HG03097 (cell line): ENCODE measurements around the gene FOXO3.
"Not testable (repeated sequence)": the region's sequence is repeated elsewhere in the genome, so short reads cannot be mapped to it uniquely, and the experiment has no call there.

Experiments used
- ATAC-seq: cut with Tn5 transposase; IDR thresholded peaks from one replicate; pipeline ENCODE4 v1.9.1; 2021; ENCODE audit not compliant: unreplicated experiment, low FRiP score

The FOXO3 gene

DNA sequence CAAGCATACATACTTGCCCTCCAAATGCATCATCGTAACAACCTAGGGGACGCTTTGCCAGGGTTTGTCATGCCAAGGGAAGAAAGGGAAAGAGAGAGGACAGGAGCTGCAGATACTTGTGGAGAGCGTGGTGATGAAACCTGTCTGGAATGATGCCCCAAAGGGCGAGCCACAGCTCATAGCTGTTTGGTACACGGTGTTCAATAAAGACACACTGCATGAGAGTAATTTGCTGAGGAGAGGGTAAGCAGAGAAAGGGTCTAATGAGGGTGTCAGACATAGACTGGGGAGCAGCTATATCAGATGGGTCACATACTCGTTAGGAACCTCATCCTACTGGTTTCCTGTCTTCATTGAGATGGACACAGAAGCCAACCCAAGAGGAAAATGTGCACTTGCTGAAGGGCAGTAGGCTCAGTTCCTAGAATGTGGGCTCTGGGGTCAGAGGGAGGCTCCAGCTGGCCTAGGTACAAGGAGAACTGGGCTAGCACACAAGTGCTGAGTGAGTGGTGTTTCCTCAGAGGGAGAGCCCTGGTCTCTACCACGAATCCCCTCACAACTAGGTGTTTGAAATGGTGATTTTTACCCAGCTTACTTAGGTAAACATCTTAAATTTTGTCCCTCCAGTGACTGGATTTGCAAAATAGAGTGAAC lies 5.2 kb upstream of the FOXO3 start:
- no peak for ATAC-seq

DNA sequence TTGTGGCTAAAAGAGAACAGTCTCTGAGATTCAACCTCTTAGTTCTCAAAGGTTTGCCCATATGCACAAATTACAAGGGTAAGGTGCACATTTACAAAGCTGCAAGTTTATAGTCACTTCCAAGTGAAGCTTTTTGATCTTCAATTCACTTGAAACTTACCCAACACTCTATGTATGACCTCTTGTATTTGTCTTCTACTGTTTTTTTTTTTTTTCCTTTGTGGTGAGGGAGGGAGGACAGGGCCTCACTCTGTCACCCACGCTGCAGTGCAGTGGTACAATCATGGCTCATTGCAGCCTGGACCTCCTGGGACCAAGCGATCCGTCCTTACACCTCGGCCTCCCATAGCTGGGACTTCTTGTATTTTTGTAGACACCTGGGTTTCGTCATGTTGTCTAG lies 4.5 kb upstream of the FOXO3 start:
- ATAC-seq = no peak

- no peak for ATAC-seq
Measured at GRCh38 chr6:108556866-108557493, 3.7 kb upstream of the FOXO3 start.

- no peak for ATAC-seq
Measured at GRCh38 chr6:108557494-108558371, 3.0 kb upstream of the FOXO3 start.

GRCh38 chr6:108558372-108559096 lies 2.2 kb upstream of the FOXO3 start:
- ATAC-seq = peak; percentile 50

GRCh38 chr6:108559097-108559883 lies 1.4 kb upstream of the FOXO3 start:
- ATAC-seq = no peak

DNA sequence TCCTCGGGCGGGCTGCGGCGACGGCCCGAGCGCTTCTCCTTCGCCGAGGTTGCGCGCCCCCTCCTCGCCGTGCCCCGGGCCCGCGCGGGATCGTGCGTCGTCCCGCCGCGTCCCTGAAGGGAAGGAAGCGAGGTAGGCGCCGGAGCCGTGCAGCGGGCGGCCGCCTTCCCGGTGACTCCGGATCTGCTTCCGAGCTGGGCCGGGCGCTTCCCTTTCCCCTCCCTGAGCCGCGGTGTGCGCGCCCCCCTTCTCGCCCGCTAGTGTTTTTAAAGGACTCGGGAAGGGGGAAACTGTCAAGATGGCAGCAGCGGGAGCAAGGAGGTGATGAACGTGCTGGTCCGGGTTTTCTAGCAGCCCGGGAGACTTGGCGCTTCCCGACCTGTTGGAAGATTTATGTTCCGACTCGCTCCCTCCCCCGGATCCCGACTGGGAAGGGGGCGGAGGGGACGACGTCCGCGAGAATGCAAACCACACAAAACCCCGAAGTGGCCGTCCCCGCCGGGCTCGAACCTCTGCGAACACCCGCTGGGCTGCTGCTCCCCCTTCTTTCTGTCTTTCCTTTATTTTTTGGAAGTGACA lies 744 bp upstream of the FOXO3 start:
- no peak for ATAC-seq

GRCh38 chr6:108561309-108561647 lies 561 bp downstream of the FOXO3 start:
- ATAC-seq = not testable (repeated sequence)

GRCh38 chr6:108561742-108562502 lies 1.2 kb downstream of the FOXO3 start:
- ATAC-seq = no peak

GRCh38 chr6:108562503-108562993 lies 1.8 kb downstream of the FOXO3 start:
- no peak for ATAC-seq

GRCh38 chr6:108563292-108563691 lies 2.6 kb downstream of the FOXO3 start:
- ATAC-seq = no peak

GRCh38 chr6:108564178-108564577 lies 3.5 kb downstream of the FOXO3 start:
- ATAC-seq = no peak

GRCh38 chr6:108565091-108565766 lies 4.5 kb downstream of the FOXO3 start:
- peak; percentile 68 for ATAC-seq

- ATAC-seq = no peak
Measured at GRCh38 chr6:108565893-108566292, 5.2 kb downstream of the FOXO3 start.

DNA sequence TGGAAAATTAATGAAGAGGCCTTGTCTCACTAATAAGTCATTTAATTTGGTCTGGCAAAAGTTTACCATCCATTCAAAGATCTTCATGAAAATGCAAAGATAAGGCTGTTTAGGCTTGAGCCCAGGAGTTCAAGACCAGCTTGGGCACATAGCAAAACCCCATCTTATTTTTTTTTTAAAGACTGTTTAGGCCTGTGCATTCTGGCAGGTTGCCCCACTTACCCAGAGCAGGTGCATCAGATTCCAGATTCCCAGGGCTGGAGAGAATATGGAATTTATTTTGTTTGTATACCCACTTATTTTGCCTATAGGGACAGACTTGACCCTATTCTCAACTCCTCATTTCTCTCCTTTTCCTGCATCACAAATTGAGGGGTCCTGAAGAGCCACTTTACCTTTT lies 5.7 kb downstream of the FOXO3 start:
- no peak for ATAC-seq

- ATAC-seq = no peak
Measured at GRCh38 chr6:108568101-108568500, 7.4 kb downstream of the FOXO3 start.

- no peak for ATAC-seq
Measured at GRCh38 chr6:108568551-108569305, 8.0 kb downstream of the FOXO3 start.

DNA sequence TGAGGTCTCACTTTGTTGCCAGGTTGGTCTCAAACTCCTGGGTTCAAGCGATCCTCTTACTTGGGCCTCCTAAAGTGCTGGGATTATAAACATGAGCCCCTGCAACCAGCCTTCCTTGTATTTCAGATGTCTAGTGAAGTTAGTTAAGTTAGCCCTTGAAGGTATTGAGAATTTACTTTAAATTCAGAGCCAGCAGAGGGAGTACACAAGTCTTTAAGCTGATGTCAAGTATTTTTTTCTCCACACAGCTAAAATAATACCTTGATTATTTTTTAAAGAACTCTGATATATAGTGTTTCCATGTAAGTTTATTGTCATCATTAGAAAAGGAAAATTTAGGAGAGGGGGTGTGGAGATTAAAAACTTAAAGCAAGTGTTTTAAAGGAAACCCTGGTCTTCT lies 9.8 kb downstream of the FOXO3 start:
- ATAC-seq = no peak
